Erythroblast (primary cell): Measurements from ENCODE around the gene CACNA1I.

Source experiments
- GATA1 ChIP-seq: IDR thresholded peaks from 2 replicates; pipeline ENCODE4 v1.6.1; 2011; ENCODE audit warnings: low read depth, mild to moderate bottlenecking, control low read depth, low read length, moderate library complexity
- POLR2A ChIP-seq: IDR thresholded peaks from 2 replicates; pipeline ENCODE4 v1.6.1; 2011; ENCODE audit warnings: mild to moderate bottlenecking, low read length

DNA sequence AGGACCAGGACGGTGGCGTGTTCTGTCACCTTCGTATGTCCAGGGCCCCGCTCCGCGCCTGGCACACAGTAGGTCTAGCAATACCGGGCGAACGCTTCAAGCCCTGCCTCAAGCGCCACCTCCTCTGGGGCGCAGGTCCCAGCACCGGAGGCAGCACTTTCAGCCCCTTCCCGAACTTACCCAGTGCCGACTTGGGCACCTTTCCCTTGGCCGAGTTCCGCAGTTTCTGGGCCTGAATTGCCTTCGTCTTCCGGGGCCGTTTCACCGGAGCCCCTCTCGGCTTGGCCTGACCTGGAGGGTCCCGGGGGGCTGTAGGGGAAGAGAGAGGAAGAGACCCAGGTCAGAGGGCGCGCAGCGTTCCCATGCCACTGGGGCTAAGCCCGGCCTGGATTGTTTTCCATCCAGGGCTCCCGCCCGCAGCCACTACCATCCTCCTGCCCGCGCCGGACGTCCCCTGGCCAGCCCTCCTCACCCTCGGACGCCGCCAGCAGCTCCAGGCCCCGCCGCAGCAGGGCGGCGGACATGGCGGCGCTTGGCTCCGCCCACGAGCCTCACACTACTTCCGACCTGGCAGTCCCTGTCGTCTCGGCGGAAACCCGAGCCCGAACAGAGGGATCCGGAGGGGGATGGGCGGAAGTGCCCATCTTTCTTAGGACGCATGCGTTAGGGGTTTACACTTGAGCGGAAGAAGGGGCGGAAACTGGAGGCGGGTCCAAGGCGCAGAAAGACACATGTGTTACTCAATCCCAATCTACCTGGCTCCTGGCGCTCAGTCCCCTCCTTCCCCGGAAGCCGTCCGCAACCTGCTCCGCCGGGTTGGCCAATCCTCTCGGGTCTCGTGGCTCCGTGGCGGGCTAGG, 38.1 kb upstream of the CACNA1I start, which contains the start of gene RPS19BP1:
- TF ChIP-seq POLR2A (peak; percentile 91), GATA1 (no peak)
